Mammary epithelial cell (primary cell): ENCODE measurements around the gene MRTFB.

Experiments used
- CTCF ChIP-seq, 2 donors: IDR thresholded peaks in 1 of 2; conservative IDR thresholded peaks in 1 of 2; 2 replicates each; pipeline ENCODE4 v1.5.1; 2011 to 2012; ENCODE audit warnings: inconsistent platforms in 2 of 2, low read length in 2 of 2, mild to moderate bottlenecking in 2 of 2, control low read depth in 1 of 2, low read depth in 1 of 2; ENCODE audit not compliant: insufficient read depth in 1 of 2; ENCODE audit errors: extremely low read depth in 1 of 2
- EZH2 ChIP-seq: IDR thresholded peaks from 2 replicates; pipeline ENCODE4 v1.6.1; 2012; ENCODE audit warnings: low read length, inconsistent platforms, borderline replicate concordance

GRCh38 chr16:14211856-14212543 is 140.9 kb downstream of the MRTFB start:
- TF ChIP-seq CTCF (conservative IDR thresholded peaks at IDR 0.05 in 1 of 2, IDR thresholded peaks at IDR 0.05 in 1 of 2; ENCODE audit: extremely low read depth in 1 of 2, insufficient read depth in 1 of 2, low read depth in 1 of 2, low read length in 2 of 2): no peak
- no peak for TF ChIP-seq EZH2
